Peyer's patch (tissue), 4 donors: Measurements from ENCODE around the gene CTNS.

Experiments used
- POLR2A ChIP-seq, 2 donors: fragments of 450-650 bp; IDR thresholded peaks; one replicate each; pipeline ENCODE4 v1.5.1; 2017; ENCODE audit warnings: antibody characterized with exemption in 2 of 2, mild to moderate bottlenecking in 2 of 2, moderate library complexity in 2 of 2
- TF ChIP-seq, protein P1 (sequence below), 6 experiments: fragments of 450-650 bp in 4 of 6; fragments of 200-600 bp in 2 of 6; sonication (generic) in 1 of 6; IDR thresholded peaks; one replicate each; pipeline ENCODE4 v1.5.1; 2017 to 2019; ENCODE audit warnings: antibody characterized with exemption in 6 of 6, mild to moderate bottlenecking in 3 of 6, moderate library complexity in 1 of 6

DNA sequence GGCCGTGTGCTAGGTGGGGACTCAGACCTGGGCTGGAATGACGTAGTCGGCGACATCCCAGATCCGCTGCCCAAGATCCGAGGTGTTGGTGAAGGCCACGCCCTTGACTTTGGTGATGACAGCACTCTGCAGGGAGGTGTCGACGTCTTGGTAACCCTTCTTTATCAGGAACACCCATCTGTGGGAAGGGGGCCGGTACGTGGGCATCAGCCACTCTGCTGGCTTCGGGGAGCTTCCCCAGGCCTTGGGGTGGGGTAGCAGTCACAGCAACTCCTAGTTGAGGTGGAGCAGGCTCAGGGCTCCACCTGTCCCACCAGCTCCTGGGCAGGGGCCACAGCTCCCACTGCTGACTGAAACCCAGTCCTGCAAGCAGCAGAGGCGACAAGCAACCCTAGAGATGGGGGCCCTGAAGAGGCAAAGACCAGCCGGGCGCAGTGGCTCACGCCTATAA, 55.1 kb downstream of the CTNS start:
- TF ChIP-seq, protein P1, sequence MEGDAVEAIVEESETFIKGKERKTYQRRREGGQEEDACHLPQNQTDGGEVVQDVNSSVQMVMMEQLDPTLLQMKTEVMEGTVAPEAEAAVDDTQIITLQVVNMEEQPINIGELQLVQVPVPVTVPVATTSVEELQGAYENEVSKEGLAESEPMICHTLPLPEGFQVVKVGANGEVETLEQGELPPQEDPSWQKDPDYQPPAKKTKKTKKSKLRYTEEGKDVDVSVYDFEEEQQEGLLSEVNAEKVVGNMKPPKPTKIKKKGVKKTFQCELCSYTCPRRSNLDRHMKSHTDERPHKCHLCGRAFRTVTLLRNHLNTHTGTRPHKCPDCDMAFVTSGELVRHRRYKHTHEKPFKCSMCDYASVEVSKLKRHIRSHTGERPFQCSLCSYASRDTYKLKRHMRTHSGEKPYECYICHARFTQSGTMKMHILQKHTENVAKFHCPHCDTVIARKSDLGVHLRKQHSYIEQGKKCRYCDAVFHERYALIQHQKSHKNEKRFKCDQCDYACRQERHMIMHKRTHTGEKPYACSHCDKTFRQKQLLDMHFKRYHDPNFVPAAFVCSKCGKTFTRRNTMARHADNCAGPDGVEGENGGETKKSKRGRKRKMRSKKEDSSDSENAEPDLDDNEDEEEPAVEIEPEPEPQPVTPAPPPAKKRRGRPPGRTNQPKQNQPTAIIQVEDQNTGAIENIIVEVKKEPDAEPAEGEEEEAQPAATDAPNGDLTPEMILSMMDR (IDR thresholded peaks at IDR 0.05): no peak
- no peak for TF ChIP-seq POLR2A (IDR thresholded peaks at IDR 0.05)
